ENCODE data around the gene PRR19.
"Not testable (repeated sequence)": the region's sequence is repeated elsewhere in the genome, so short reads cannot be mapped to it uniquely, and the experiment has no call there.

The PRR19 gene

GRCh38 chr19:42301646-42302203 lies at the start of gene PRR19:
TSS of gene PRR19 (plus strand) at chr19:42302132. CDS start at chr19:42309585, 7,453 bp downstream.
- no peak for DNase-seq (ENCODE audit: low read depth)
- Histone ChIP-seq H3K36me3 (ENCODE audit: control insufficient read depth, insufficient read depth, low read length, severe bottlenecking) (no peaks in the 10 kb centered on the region), H3K4me3 (ENCODE audit: low read length) (peak within 1 kb of the TSS; percentile 79), H3K27me3 (replicated peaks; ENCODE audit: control insufficient read depth, insufficient read depth, low read length) (no peaks in the 10 kb centered on the region), H3K9me3 (ENCODE audit: control insufficient read depth, low read length) (no peaks in the 10 kb centered on the region), H3K4me1 (ENCODE audit: control insufficient read depth, insufficient read depth, low read length) (peaks cover 6% of the 10 kb centered on the region), H3K9ac (ENCODE audit: low read length) (peak within 1 kb of the TSS; percentile 74)

- H3K9me3 ChIP-seq (ENCODE audit: control insufficient read depth, low read length): no peaks in the 10 kb centered on the region
- H3K27me3 ChIP-seq (replicated peaks; ENCODE audit: control insufficient read depth, insufficient read depth, low read length): no peaks in the 10 kb centered on the region
- peak; percentile 62 for DNase-seq (ENCODE audit: low read depth)
- H3K4me3 ChIP-seq (ENCODE audit: low read length): peak overlapping the region; percentile 82
- peak overlapping the region; percentile 91 for H3K9ac ChIP-seq (ENCODE audit: low read length)
- H3K36me3 ChIP-seq (ENCODE audit: control insufficient read depth, insufficient read depth, low read length, severe bottlenecking): peaks cover 7% of the 10 kb centered on the region
- peaks cover 44% of the 10 kb centered on the region for H3K4me1 ChIP-seq (ENCODE audit: control insufficient read depth, insufficient read depth, low read length)
Measured at GRCh38 chr19:42252365-42253244, 49.3 kb upstream of the PRR19 start.

GRCh38 chr19:42253245-42254088 lies 48.5 kb upstream of the PRR19 start:
- Histone ChIP-seq H3K4me1 (ENCODE audit: control insufficient read depth, insufficient read depth, low read length) (peaks cover 44% of the 10 kb centered on the region), H3K9ac (ENCODE audit: low read length) (peak overlapping the region; percentile 95), H3K36me3 (ENCODE audit: control insufficient read depth, insufficient read depth, low read length, severe bottlenecking) (peaks cover 7% of the 10 kb centered on the region), H3K27me3 (replicated peaks; ENCODE audit: control insufficient read depth, insufficient read depth, low read length) (no peaks in the 10 kb centered on the region), H3K9me3 (ENCODE audit: control insufficient read depth, low read length) (no peaks in the 10 kb centered on the region), H3K4me3 (ENCODE audit: low read length) (peak overlapping the region; percentile 92)
- peak; percentile 72 for DNase-seq (ENCODE audit: low read depth)

- H3K4me1 ChIP-seq (ENCODE audit: control insufficient read depth, insufficient read depth, low read length): peaks cover 44% of the 10 kb centered on the region
- H3K9ac ChIP-seq (ENCODE audit: low read length): peak overlapping the region; percentile 95
- peak overlapping the region; percentile 92 for H3K4me3 ChIP-seq (ENCODE audit: low read length)
- peak; percentile 82 for DNase-seq (ENCODE audit: low read depth)
- peaks cover 7% of the 10 kb centered on the region for H3K36me3 ChIP-seq (ENCODE audit: control insufficient read depth, insufficient read depth, low read length, severe bottlenecking)
- no peaks in the 10 kb centered on the region for H3K27me3 ChIP-seq (replicated peaks; ENCODE audit: control insufficient read depth, insufficient read depth, low read length)
- H3K9me3 ChIP-seq (ENCODE audit: control insufficient read depth, low read length): no peaks in the 10 kb centered on the region
Measured at GRCh38 chr19:42254089-42254849, 47.7 kb upstream of the PRR19 start.

GRCh38 chr19:42254850-42255765 lies 46.8 kb upstream of the PRR19 start, which contains the start of gene ERF:
TSS of gene ERF (minus strand) at chr19:42255128. CDS start at chr19:42254999, 129 bp downstream.
- peak; percentile 97 for DNase-seq (ENCODE audit: low read depth)
- Histone ChIP-seq H3K4me1 (ENCODE audit: control insufficient read depth, insufficient read depth, low read length) (peaks cover 39% of the 10 kb centered on the region), H3K36me3 (ENCODE audit: control insufficient read depth, insufficient read depth, low read length, severe bottlenecking) (no peaks in the 10 kb centered on the region), H3K4me3 (ENCODE audit: low read length) (peak within 1 kb of the TSS; percentile 92), H3K27me3 (replicated peaks; ENCODE audit: control insufficient read depth, insufficient read depth, low read length) (no peaks in the 10 kb centered on the region), H3K9me3 (ENCODE audit: control insufficient read depth, low read length) (no peaks in the 10 kb centered on the region), H3K9ac (ENCODE audit: low read length) (peak within 1 kb of the TSS; percentile 95)

GRCh38 chr19:42255766-42256745 lies 45.9 kb upstream of the PRR19 start:
- peak; percentile 75 for DNase-seq (ENCODE audit: low read depth)
- Histone ChIP-seq H3K4me3 (ENCODE audit: low read length) (peak overlapping the region; percentile 78), H3K9ac (ENCODE audit: low read length) (peak overlapping the region; percentile 79), H3K36me3 (ENCODE audit: control insufficient read depth, insufficient read depth, low read length, severe bottlenecking) (no peaks in the 10 kb centered on the region), H3K27me3 (replicated peaks; ENCODE audit: control insufficient read depth, insufficient read depth, low read length) (no peaks in the 10 kb centered on the region), H3K4me1 (ENCODE audit: control insufficient read depth, insufficient read depth, low read length) (peaks cover 29% of the 10 kb centered on the region), H3K9me3 (ENCODE audit: control insufficient read depth, low read length) (no peaks in the 10 kb centered on the region)

- not testable (repeated sequence) for H3K36me3 ChIP-seq (ENCODE audit: control insufficient read depth, insufficient read depth, low read length, severe bottlenecking); H3K4me3 ChIP-seq (ENCODE audit: low read length); DNase-seq (ENCODE audit: low read depth); H3K9me3 ChIP-seq (ENCODE audit: control insufficient read depth, low read length); H3K27me3 ChIP-seq (replicated peaks; ENCODE audit: control insufficient read depth, insufficient read depth, low read length); H3K9ac ChIP-seq (ENCODE audit: low read length)
- H3K4me1 ChIP-seq (ENCODE audit: control insufficient read depth, insufficient read depth, low read length): peaks cover 14% of the 10 kb centered on the region
Measured at GRCh38 chr19:42257842-42258241, 44.1 kb upstream of the PRR19 start.

- Histone ChIP-seq H3K4me3 (ENCODE audit: low read length) (no peak overlapping the region), H3K9me3 (ENCODE audit: control insufficient read depth, low read length) (no peaks in the 10 kb centered on the region), H3K9ac (ENCODE audit: low read length) (no peak overlapping the region), H3K4me1 (ENCODE audit: control insufficient read depth, insufficient read depth, low read length) (no peaks in the 10 kb centered on the region), H3K36me3 (ENCODE audit: control insufficient read depth, insufficient read depth, low read length, severe bottlenecking) (no peaks in the 10 kb centered on the region), H3K27me3 (replicated peaks; ENCODE audit: control insufficient read depth, insufficient read depth, low read length) (no peaks in the 10 kb centered on the region)
- no peak for DNase-seq (ENCODE audit: low read depth)
Measured at GRCh38 chr19:42261763-42262162, 40.2 kb upstream of the PRR19 start.

GRCh38 chr19:42266105-42266504 lies 35.8 kb upstream of the PRR19 start:
- DNase-seq (ENCODE audit: low read depth): not testable (repeated sequence)

More at GRCh38 chr19:42266105-42266504, 35.8 kb upstream of the PRR19 start:
- H3K9ac ChIP-seq (ENCODE audit: low read length); H3K9me3 ChIP-seq (ENCODE audit: control insufficient read depth, low read length); H3K36me3 ChIP-seq (ENCODE audit: control insufficient read depth, insufficient read depth, low read length, severe bottlenecking); H3K27me3 ChIP-seq (replicated peaks; ENCODE audit: control insufficient read depth, insufficient read depth, low read length); H3K4me3 ChIP-seq (ENCODE audit: low read length): not testable (repeated sequence)
- H3K4me1 ChIP-seq (ENCODE audit: control insufficient read depth, insufficient read depth, low read length): peaks cover 21% of the 10 kb centered on the region
